H9 (cell line): ENCODE measurements around the gene SLC1A4. TPM values are rescaled to one million over a fixed set of nuclear protein-coding genes. Genes with fewer than 3 reads are reported as not detected.

Experiments
- DNase-seq: peaks from one replicate; pipeline ENCODE4 v3.0.0-alpha.2; 2017
- H2AFZ ChIP-seq: one replicate; pipeline ENCODE4 v1.6.1; 2013; ENCODE audit warnings: mild to moderate bottlenecking, low read length, control low read depth, moderate library complexity
- H2AK5ac ChIP-seq: 2 replicates; pipeline ENCODE4 v1.6.1; 2013; ENCODE audit warnings: low read length, control low read depth, mixed read lengths; ENCODE audit not compliant: insufficient read length
- H2BK120ac ChIP-seq: one replicate; pipeline ENCODE4 v1.6.1; 2013; ENCODE audit warnings: low read depth, mild to moderate bottlenecking, low read length, control low read depth, inconsistent platforms; ENCODE audit not compliant: poor library complexity, severe bottlenecking
- H2BK12ac ChIP-seq: 2 replicates; pipeline ENCODE4 v1.6.1; 2013; ENCODE audit warnings: low read length, control low read depth, mixed read lengths, low read depth; ENCODE audit not compliant: insufficient read length
- H2BK15ac ChIP-seq: 2 replicates; pipeline ENCODE4 v1.6.1; 2013; ENCODE audit warnings: low read depth, low read length, control low read depth
- H2BK20ac ChIP-seq: one replicate; pipeline ENCODE4 v1.6.1; 2013; ENCODE audit warnings: low read depth, mild to moderate bottlenecking, low read length, control low read depth, inconsistent platforms; ENCODE audit not compliant: poor library complexity, severe bottlenecking
- H2BK5ac ChIP-seq: 2 replicates; pipeline ENCODE4 v1.6.1; 2013; ENCODE audit warnings: low read length, control low read depth, mixed read lengths; ENCODE audit not compliant: insufficient read length
- H3K14ac ChIP-seq: 2 replicates; pipeline ENCODE4 v1.6.1; 2013; ENCODE audit warnings: low read length, control low read depth; ENCODE audit not compliant: insufficient read depth
- H3K18ac ChIP-seq: 2 replicates; pipeline ENCODE4 v1.6.1; 2013; ENCODE audit warnings: low read depth, mild to moderate bottlenecking, mixed read lengths, low read length, control low read depth; ENCODE audit not compliant: insufficient read length
- H3K23ac ChIP-seq: 2 replicates; pipeline ENCODE4 v1.6.1; 2013; ENCODE audit warnings: low read length, control low read depth, mixed read lengths, low read depth; ENCODE audit not compliant: insufficient read length
- H3K23me2 ChIP-seq: 2 replicates; pipeline ENCODE4 v1.6.1; 2013; ENCODE audit warnings: low read depth, mild to moderate bottlenecking, mixed read lengths, low read length, control low read depth; ENCODE audit not compliant: insufficient read length, poor library complexity, severe bottlenecking
- H3K27ac ChIP-seq: 2 replicates; pipeline ENCODE4 v1.5.1; 2013; ENCODE audit warnings: low read length, control low read depth, mixed read lengths, low read depth; ENCODE audit not compliant: insufficient read length
- H3K27me3 ChIP-seq: 2 replicates; pipeline ENCODE4 v1.6.1; 2013; ENCODE audit warnings: low read length, control low read depth, inconsistent platforms; ENCODE audit not compliant: insufficient read depth
- H3K4ac ChIP-seq: 2 replicates; pipeline ENCODE4 v1.6.1; 2013; ENCODE audit warnings: low read depth, mild to moderate bottlenecking, control low read depth, inconsistent platforms, low read length, moderate library complexity
- H3K4me1 ChIP-seq: 2 replicates; pipeline ENCODE4 v1.6.1; 2013; ENCODE audit warnings: low read length, control low read depth, inconsistent platforms; ENCODE audit not compliant: insufficient read depth
- H3K4me2 ChIP-seq: 2 replicates; pipeline ENCODE4 v1.6.1; 2013; ENCODE audit warnings: low read length, control low read depth, mixed read lengths; ENCODE audit not compliant: insufficient read length, insufficient read depth
- H3K56ac ChIP-seq: 2 replicates; pipeline ENCODE4 v1.6.1; 2013; ENCODE audit warnings: low read depth, mild to moderate bottlenecking, mixed read lengths, low read length, control low read depth; ENCODE audit not compliant: insufficient read length
- H3K79me1 ChIP-seq: 2 replicates; pipeline ENCODE4 v1.6.1; 2013; ENCODE audit warnings: low read depth, mild to moderate bottlenecking, moderate library complexity, low read length, control low read depth, inconsistent platforms; ENCODE audit not compliant: insufficient read depth, poor library complexity, severe bottlenecking
- H3K79me2 ChIP-seq: 2 replicates; pipeline ENCODE4 v1.6.1; 2013; ENCODE audit warnings: low read length, control low read depth, inconsistent platforms; ENCODE audit not compliant: insufficient read depth
- H3K9ac ChIP-seq: 2 replicates; pipeline ENCODE4 v1.6.1; 2013; ENCODE audit warnings: low read length, control low read depth, mixed read lengths; ENCODE audit not compliant: insufficient read length; ENCODE audit errors: extremely low read depth
- H3K9me3 ChIP-seq: one replicate; pipeline ENCODE4 v1.6.1; 2013; ENCODE audit warnings: low read depth, low read length, inconsistent platforms; ENCODE audit not compliant: control insufficient read depth
- H3T11ph ChIP-seq: one replicate; pipeline ENCODE4 v1.6.1; 2013; ENCODE audit warnings: mild to moderate bottlenecking, low read length, control low read depth, inconsistent platforms
- H4K20me1 ChIP-seq: one replicate; pipeline ENCODE4 v1.6.1; 2013; ENCODE audit not compliant: control insufficient read depth, insufficient read length, insufficient read depth
- H4K5ac ChIP-seq: 2 replicates; pipeline ENCODE4 v1.6.1; 2013; ENCODE audit warnings: low read depth, mild to moderate bottlenecking, mixed read lengths, low read length, control low read depth; ENCODE audit not compliant: insufficient read length
- H4K8ac ChIP-seq: replicated peaks from 2 replicates; pipeline ENCODE4 v1.6.1; 2013; ENCODE audit warnings: low read length, control low read depth, mixed read lengths, low read depth; ENCODE audit not compliant: insufficient read length
- H4K91ac ChIP-seq: 2 replicates; pipeline ENCODE4 v1.6.1; 2013; ENCODE audit warnings: low read depth, mild to moderate bottlenecking, moderate library complexity, mixed read lengths, low read length, control low read depth; ENCODE audit not compliant: insufficient read length
- H3K27ac Mint-ChIP-seq, 3 experiments: 2 replicates in 2 of 3; 3 replicates in 1 of 3; pipeline ENCODE4 v1.8.0; 2020 to 2021; ENCODE audit warnings: mixed read lengths in 3 of 3, mild to moderate bottlenecking in 1 of 3, moderate library complexity in 1 of 3
- H3K27me3 Mint-ChIP-seq: 2 replicates; pipeline ENCODE4 v1.8.0; 2021; ENCODE audit warnings: low read depth, mild to moderate bottlenecking, moderate library complexity, mixed read lengths
- H3K36me3 Mint-ChIP-seq, 3 experiments: 2 replicates in 2 of 3; 3 replicates in 1 of 3; pipeline ENCODE4 v1.8.0; 2020 to 2021; ENCODE audit warnings: low read depth in 3 of 3, mixed read lengths in 3 of 3; ENCODE audit not compliant: insufficient read depth in 1 of 3
- H3K4me1 Mint-ChIP-seq, 2 experiments: 2 replicates each; pipeline ENCODE4 v1.8.0; 2020; ENCODE audit warnings: mixed read lengths in 2 of 2
- H3K4me3 Mint-ChIP-seq, 2 experiments: 2 replicates in 1 of 2; 3 replicates in 1 of 2; pipeline ENCODE4 v1.8.0; 2020 to 2021; ENCODE audit warnings: mild to moderate bottlenecking in 2 of 2, mixed read lengths in 2 of 2, moderate library complexity in 1 of 2
- H3K9me3 Mint-ChIP-seq, 2 experiments: 2 replicates in 1 of 2; 3 replicates in 1 of 2; pipeline ENCODE4 v1.8.0; 2020; ENCODE audit warnings: mild to moderate bottlenecking in 2 of 2, mixed read lengths in 2 of 2, moderate library complexity in 1 of 2
- CTCF ChIP-seq: fragments of 200-600 bp; sonication (generic); conservative IDR thresholded peaks from 3 replicates; pipeline ENCODE4 v1.8.0; 2021; ENCODE audit warnings: antibody characterized with exemption, mild to moderate bottlenecking
- WGBS: extraction: QIAGEN DNeasy Blood & Tissue Kit; methylation state at CpG from one replicate; pipeline ENCODE4 v1.1.7; 2013; ENCODE audit warnings: missing lambda C conversion rate, low lambda C conversion rate, mixed read lengths; ENCODE audit not compliant: insufficient read length; ENCODE audit errors: extremely low coverage; 5-methylcytosine and 5-hydroxymethylcytosine counted together
- total RNA-seq: library from RNA; stranded (reverse); gene quantifications from 2 replicates; pipeline ENCODE4 v1.2.1, GENCODE V29; 2021

The SLC1A4 gene
- total RNA-seq, 1 experiment from 2014 or later = 1.9 TPM

GRCh38 chr2:65064728-65065552 is 75.7 kb downstream of the SLC1A4 start:
- no peak overlapping the region for H4K5ac ChIP-seq
- H3K4me2 ChIP-seq = no peak overlapping the region
- peak; percentile 74 for TF ChIP-seq CTCF
- Mint-ChIP-seq H3K27ac (peak overlapping the region; percentile 45 to 88 (median 86); a peak in 3 of 7 replicates), H3K9me3 (no peaks in the 10 kb centered on the region), H3K4me1 (peaks cover 15 to 17% of the 10 kb centered on the region in 2 experiments; a peak in 3 of 4 replicates), H3K4me3 (no peak overlapping the region), H3K27me3 (no peaks in the 10 kb centered on the region), H3K36me3 (peaks cover 2 to 7% (median 5%) of the 10 kb centered on the region in 3 experiments; a peak in 4 of 7 replicates)
- DNase-seq = no peak
- no peaks in the 10 kb centered on the region for H3K9me3 ChIP-seq
- no peaks in the 10 kb centered on the region for H3K27me3 ChIP-seq
- no peak overlapping the region for H2BK15ac ChIP-seq
- H3K4ac ChIP-seq = no peak overlapping the region
- H3K79me2 ChIP-seq = peaks cover 11% of the 10 kb centered on the region
- H3K18ac ChIP-seq = no peak overlapping the region
- no peak overlapping the region for H3T11ph ChIP-seq
- WGBS = no CpG with 5 or more reads among the region's 14 CpGs
- H4K91ac ChIP-seq = no peak overlapping the region
- H3K9ac ChIP-seq = no peak overlapping the region
- H4K8ac ChIP-seq = no peak overlapping the region
- H3K56ac ChIP-seq = no peak overlapping the region
- H3K27ac ChIP-seq = no peak overlapping the region
- H2BK120ac ChIP-seq = no peak overlapping the region
- no peak overlapping the region for H2AK5ac ChIP-seq
- peaks cover 7% of the 10 kb centered on the region for H3K79me1 ChIP-seq
- no peak overlapping the region for H3K14ac ChIP-seq
- H2BK12ac ChIP-seq = no peak overlapping the region
- H4K20me1 ChIP-seq = peaks cover 2% of the 10 kb centered on the region
- no peak overlapping the region for H3K23ac ChIP-seq
- H2BK20ac ChIP-seq = no peak overlapping the region
- no peak overlapping the region for H2BK5ac ChIP-seq
- H2AFZ ChIP-seq = no peak overlapping the region
- no peaks in the 10 kb centered on the region; the same call in 1 of the 2 replicates for H3K4me1 ChIP-seq
- H3K23me2 ChIP-seq = no peaks in the 10 kb centered on the region
